ENCODE data around the gene ATP2B3.

ATP2B3 gene

GRCh38 chrX:153471663-153472280 lies 45.7 kb upstream of the ATP2B3 start:
- no peak for TF ChIP-seq POLR2AphosphoS5 (IDR thresholded peaks at IDR 0.05; ENCODE audit: low read depth, low read length)
- TF ChIP-seq FOXP2 (optimal IDR thresholded peaks at IDR 0.05; ENCODE audit: borderline replicate concordance, extremely low read depth, extremely low read length, insufficient read depth), result no peak
- TF ChIP-seq TAF1 (IDR thresholded peaks at IDR 0.05; ENCODE audit: borderline replicate concordance, insufficient read depth, low read length), result no peak
- no peak for TF ChIP-seq REST (IDR thresholded peaks at IDR 0.05; ENCODE audit: insufficient read depth in 1 of 2, low read depth in 2 of 2, low read length in 2 of 2)
- no peak for TF ChIP-seq SIN3A (IDR thresholded peaks at IDR 0.05; ENCODE audit: borderline replicate concordance, insufficient read depth, low read length)

GRCh38 chrX:153473126-153473525 lies 44.3 kb upstream of the ATP2B3 start:
- TF ChIP-seq TAF1 (IDR thresholded peaks at IDR 0.05; ENCODE audit: borderline replicate concordance, insufficient read depth, low read length) (no peak), FOXP2 (optimal IDR thresholded peaks at IDR 0.05; ENCODE audit: borderline replicate concordance, extremely low read depth, extremely low read length, insufficient read depth) (no peak), POLR2AphosphoS5 (IDR thresholded peaks at IDR 0.05; ENCODE audit: low read depth, low read length) (no peak), SIN3A (IDR thresholded peaks at IDR 0.05; ENCODE audit: borderline replicate concordance, insufficient read depth, low read length) (no peak), REST (IDR thresholded peaks at IDR 0.05; ENCODE audit: insufficient read depth in 1 of 2, low read depth in 2 of 2, low read length in 2 of 2) (no peak)

GRCh38 chrX:153474266-153474665 lies 43.2 kb upstream of the ATP2B3 start:
- no peak for TF ChIP-seq SIN3A (IDR thresholded peaks at IDR 0.05; ENCODE audit: borderline replicate concordance, insufficient read depth, low read length)
- TF ChIP-seq TAF1 (IDR thresholded peaks at IDR 0.05; ENCODE audit: borderline replicate concordance, insufficient read depth, low read length), result no peak
- no peak for TF ChIP-seq FOXP2 (optimal IDR thresholded peaks at IDR 0.05; ENCODE audit: borderline replicate concordance, extremely low read depth, extremely low read length, insufficient read depth)

GRCh38 chrX:153474718-153475117 lies 42.7 kb upstream of the ATP2B3 start:
- TF ChIP-seq POLR2AphosphoS5 (IDR thresholded peaks at IDR 0.05; ENCODE audit: low read depth, low read length), result no peak
- TF ChIP-seq REST (IDR thresholded peaks at IDR 0.05; ENCODE audit: insufficient read depth in 1 of 2, low read depth in 2 of 2, low read length in 2 of 2), result no peak
- TF ChIP-seq TAF1 (IDR thresholded peaks at IDR 0.05; ENCODE audit: borderline replicate concordance, insufficient read depth, low read length), result no peak
- no peak for TF ChIP-seq SIN3A (IDR thresholded peaks at IDR 0.05; ENCODE audit: borderline replicate concordance, insufficient read depth, low read length)
- TF ChIP-seq FOXP2 (optimal IDR thresholded peaks at IDR 0.05; ENCODE audit: borderline replicate concordance, extremely low read depth, extremely low read length, insufficient read depth), result no peak

- TF ChIP-seq POLR2AphosphoS5 (IDR thresholded peaks at IDR 0.05; ENCODE audit: low read depth, low read length) (no peak), REST (IDR thresholded peaks at IDR 0.05; ENCODE audit: insufficient read depth in 1 of 2, low read depth in 2 of 2, low read length in 2 of 2) (no peak), TAF1 (IDR thresholded peaks at IDR 0.05; ENCODE audit: borderline replicate concordance, insufficient read depth, low read length) (no peak), FOXP2 (optimal IDR thresholded peaks at IDR 0.05; ENCODE audit: borderline replicate concordance, extremely low read depth, extremely low read length, insufficient read depth) (no peak), SIN3A (IDR thresholded peaks at IDR 0.05; ENCODE audit: borderline replicate concordance, insufficient read depth, low read length) (no peak)
Observed at GRCh38 chrX:153475271-153475670, 42.2 kb upstream of the ATP2B3 start.

Measured in PFSK-1 (cell line).